HL-60 (cell line): ENCODE measurements around the gene PKIB.

Experiments used
- DNase-seq, 2 experiments: peaks; one replicate each; pipeline ENCODE4 v3.0.0-alpha.2; 2010 to 2020; ENCODE audit warnings: low read depth in 1 of 2, low spot score in 1 of 2
- H3K27ac ChIP-seq: fragments of 250-450 bp; sonication (Bioruptor Pico); replicated peaks from 2 replicates; pipeline ENCODE4 v1.5.1; 2020; ENCODE audit warnings: mild to moderate bottlenecking, moderate library complexity
- H3K27me3 ChIP-seq: fragments of 250-450 bp; sonication (Bioruptor Pico); 2 replicates; pipeline ENCODE4 v1.5.1; 2021; ENCODE audit warnings: mild to moderate bottlenecking, moderate library complexity; ENCODE audit not compliant: insufficient read depth, poor library complexity, severe bottlenecking
- H3K4me3 ChIP-seq: replicated peaks from 2 replicates; pipeline ENCODE4 v1.5.1; 2011; ENCODE audit warnings: mild to moderate bottlenecking, control low read depth, low read length; ENCODE audit not compliant: insufficient read depth
- CTCF ChIP-seq: IDR thresholded peaks from one replicate; pipeline ENCODE4 v1.5.1; 2011; ENCODE audit warnings: low read length, control low read depth, inconsistent platforms; ENCODE audit not compliant: insufficient read depth
- GABPA ChIP-seq: IDR thresholded peaks from 2 replicates; pipeline ENCODE4 v1.6.1; 2012; ENCODE audit warnings: low read depth
- POLR2AphosphoS5 ChIP-seq: IDR thresholded peaks from 2 replicates; pipeline ENCODE4 v1.6.1; 2012; ENCODE audit warnings: low read depth
- REST ChIP-seq: IDR thresholded peaks from 2 replicates; pipeline ENCODE4 v1.6.1; 2012; ENCODE audit warnings: low read depth; ENCODE audit not compliant: insufficient replicate concordance
- SPI1 ChIP-seq: IDR thresholded peaks from 2 replicates; pipeline ENCODE4 v1.6.1; 2012; ENCODE audit warnings: low read depth, mild to moderate bottlenecking, borderline replicate concordance

PKIB gene

DNA sequence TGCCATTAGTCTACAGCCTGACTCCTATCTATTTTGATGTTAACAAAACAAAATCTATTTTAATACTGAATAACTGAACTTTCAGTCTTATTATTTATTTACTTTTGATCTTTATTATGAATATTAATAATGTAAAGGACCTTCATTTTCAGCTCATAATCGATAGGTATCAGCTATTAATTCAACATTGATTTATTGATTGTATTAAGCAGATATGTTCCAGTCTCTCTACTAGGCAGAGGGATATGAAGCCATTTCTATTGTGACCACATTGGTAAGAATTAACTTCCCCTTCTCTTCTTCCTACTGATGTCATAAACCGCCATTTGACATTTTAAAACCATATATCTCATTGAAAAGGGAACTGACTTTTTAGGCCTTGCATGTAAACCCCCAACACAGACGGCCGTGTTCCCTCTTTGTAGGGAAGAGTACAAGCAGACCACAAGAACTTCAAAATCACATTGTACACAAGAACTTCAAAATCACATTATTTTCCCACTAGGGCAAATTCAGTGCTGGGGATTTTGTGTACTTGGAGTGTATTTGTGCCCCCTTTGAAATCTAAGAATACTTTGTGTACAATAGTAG, 99.8 kb downstream of the PKIB start:
- TF ChIP-seq SPI1 = peak; percentile 96
- no peak for TF ChIP-seq REST
- TF ChIP-seq POLR2AphosphoS5 = 0 out of 2 replicates have a peak, but pooled peaks have one; percentile 27
- no peak overlapping the region for H3K4me3 ChIP-seq
- DNase-seq = peak; percentile 78 to 87
- no peaks in the 10 kb centered on the region for H3K27me3 ChIP-seq
- peak overlapping the region; percentile 52 for H3K27ac ChIP-seq

DNA sequence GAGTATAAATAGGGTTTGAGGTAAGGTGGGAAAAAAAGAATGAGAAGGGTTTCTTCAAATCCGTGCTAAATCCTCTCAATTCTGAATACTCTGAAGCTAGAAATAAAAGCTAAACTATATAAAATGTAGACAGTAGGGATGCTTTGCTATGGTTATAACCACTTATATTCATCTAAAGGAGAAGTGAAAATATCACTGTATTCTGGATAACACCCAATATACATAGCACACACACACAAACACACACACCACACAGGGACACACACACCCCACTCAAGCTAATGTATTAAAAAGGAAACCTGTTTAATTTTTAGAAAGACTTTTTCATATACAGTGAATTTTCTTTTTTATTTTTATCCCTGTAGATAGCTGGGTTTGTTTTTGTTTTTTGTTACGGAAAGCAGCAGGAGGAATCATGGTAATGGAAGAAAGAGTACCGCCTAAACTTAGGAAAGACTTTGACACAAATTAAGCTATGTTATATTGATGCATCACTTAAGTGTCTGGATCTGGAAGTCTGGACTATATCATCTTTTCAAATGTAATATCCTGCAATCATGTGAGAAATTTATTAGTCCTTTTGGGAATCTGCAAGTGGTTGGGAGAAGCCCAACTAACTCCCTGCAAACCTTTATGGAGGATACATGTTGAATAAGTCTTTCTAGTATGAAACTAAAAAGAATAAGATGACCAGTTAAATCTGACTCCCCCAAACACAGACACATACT, 100.9 kb downstream of the PKIB start:
- Histone ChIP-seq H3K27me3 (no peaks in the 10 kb centered on the region), H3K4me3 (no peak overlapping the region), H3K27ac (peak overlapping the region; percentile 52; the same call in 1 of the 2 replicates)
- no peak for DNase-seq
- TF ChIP-seq SPI1 = no peak
- no peak for TF ChIP-seq POLR2AphosphoS5
- no peak for TF ChIP-seq GABPA
- TF ChIP-seq REST = no peak
- TF ChIP-seq CTCF = no peak

DNA sequence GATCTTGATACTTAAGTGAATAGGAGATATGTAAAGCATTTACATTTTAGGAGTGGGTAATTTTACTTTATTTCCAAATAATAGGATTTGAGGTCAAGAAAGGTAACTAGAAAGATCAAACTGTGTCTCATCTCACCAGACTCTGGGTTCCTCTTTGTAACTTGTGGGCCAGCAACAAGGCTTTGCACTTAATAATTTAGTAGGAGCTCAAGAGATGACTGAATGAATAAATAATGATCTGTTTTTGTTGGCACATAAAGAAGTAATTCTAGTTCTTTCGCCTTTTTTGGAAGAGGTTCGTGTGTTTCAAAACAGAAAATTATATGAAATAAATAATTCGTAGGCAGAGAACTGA, 101.9 kb downstream of the PKIB start:
- Histone ChIP-seq H3K27ac (peak overlapping the region; percentile 75), H3K27me3 (no peaks in the 10 kb centered on the region), H3K4me3 (no peak overlapping the region)
- TF ChIP-seq POLR2AphosphoS5 = no peak
- TF ChIP-seq SPI1 = 0 out of 2 replicates have a peak, but pooled peaks have one; percentile 14
- DNase-seq = no peak

DNA sequence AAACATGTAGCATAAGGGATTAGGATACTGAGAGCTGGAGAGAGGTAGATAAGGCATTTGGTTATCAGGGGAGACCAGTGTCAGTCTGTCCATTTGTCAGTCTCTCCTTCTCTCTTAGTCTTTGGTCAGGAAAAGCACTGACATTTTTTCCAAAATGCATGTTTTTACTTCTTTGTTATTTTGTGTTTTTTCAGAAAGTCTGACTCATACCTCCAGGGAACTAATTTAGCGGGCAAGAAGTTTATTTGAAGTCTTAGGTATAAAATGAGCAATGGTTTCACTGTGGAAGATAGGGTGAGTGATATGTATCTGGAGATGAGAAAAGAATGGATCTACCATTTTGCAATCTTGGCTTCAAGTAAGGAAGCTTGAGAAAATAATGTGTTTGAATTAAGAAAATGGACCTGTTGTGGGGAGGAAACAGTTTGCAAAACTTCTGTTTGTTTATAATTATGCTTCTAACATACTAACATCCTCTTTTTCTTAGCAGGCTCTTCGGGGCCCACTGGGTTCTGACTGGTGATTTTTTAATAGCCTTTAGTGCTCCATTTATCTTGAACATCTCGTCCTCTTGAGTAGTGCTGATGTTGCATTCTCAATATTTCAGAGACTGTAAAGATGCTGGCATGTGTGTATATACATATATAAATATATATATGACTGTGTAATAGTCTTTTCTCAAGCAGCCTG, 102.4 kb downstream of the PKIB start:
- Histone ChIP-seq H3K4me3 (no peak overlapping the region), H3K27me3 (no peaks in the 10 kb centered on the region), H3K27ac (peak overlapping the region; percentile 75)
- no peak for TF ChIP-seq CTCF
- TF ChIP-seq GABPA = no peak
- no peak for TF ChIP-seq SPI1
- no peak for TF ChIP-seq REST
- no peak for TF ChIP-seq POLR2AphosphoS5
- peak in 1 of 2 experiments; percentile 3 for DNase-seq
